A549 (cell line): ENCODE measurements around the gene FAH. TPM values are rescaled to one million over a fixed set of nuclear protein-coding genes. Genes with fewer than 3 reads are reported as not detected.

ENCODE experiments used
- ATAC-seq, 2 experiments: fragments of 200-7000 bp in 1 of 2; fragments of >200 bp in 1 of 2; cut with Nextera tagmentation in 1 of 2; cut with Tn5 transposase in 1 of 2; 3 replicates each; pipeline versions ENCODE4 v1.8.0 to v1.9.1; 2018 to 2020; ENCODE audit warnings: mild to moderate bottlenecking in 1 of 2, moderate library complexity in 1 of 2
- CTCF ChIA-PET: fragments of 300-600 bp; sonication (Branson Sonifier 250); formaldehyde crosslinking; extraction: SDS; loops from one replicate; lab custom pipeline; 2021; ENCODE audit warnings: antibody characterized with exemption, inconsistent platforms; lab: Yijun Ruan, JAX
- POLR2A ChIA-PET: fragments of 350-600 bp; formaldehyde crosslinking; extraction: SDS; loops from one replicate; lab custom pipeline; 2021; ENCODE audit warnings: antibody characterized with exemption, inconsistent platforms; lab: Yijun Ruan, JAX
- DNase-seq, 2 experiments: peaks; one replicate each; pipeline versions ENCODE4 v3.0.0 to v3.0.0-alpha.2; 2011 to 2016; ENCODE audit warnings: low read depth in 1 of 2, low spot score in 1 of 2
- FAIRE-seq: peaks from 2 replicates; lab custom pipeline; 2011; peaks lifted over from hg19 to GRCh38; lab: Jason Lieb, UNC
- H3K27ac ChIP-seq, 2 experiments: fragments of >200 bp; sonication (Bioruptor Twin); formaldehyde crosslinking; 3 replicates each; pipeline ENCODE4 v1.5.1; 2016 to 2017
- H3K4me1 ChIP-seq: fragments of >200 bp; sonication (Bioruptor Twin); formaldehyde crosslinking; 3 replicates; pipeline ENCODE4 v1.6.1; 2016
- H3K4me2 ChIP-seq: fragments of >200 bp; sonication (Bioruptor Twin); formaldehyde crosslinking; 3 replicates; pipeline ENCODE4 v1.6.1; 2016
- H3K4me3 ChIP-seq: fragments of >200 bp; sonication (Bioruptor Twin); formaldehyde crosslinking; 3 replicates; pipeline ENCODE4 v1.5.1; 2016
- H3K9me3 ChIP-seq: fragments of >200 bp; sonication (Bioruptor Twin); formaldehyde crosslinking; 3 replicates; pipeline ENCODE4 v1.6.1; 2016
- BCL3 ChIP-seq: fragments of >200 bp; sonication (Bioruptor Twin); formaldehyde crosslinking; IDR thresholded peaks from 3 replicates; pipeline ENCODE4 v1.6.1; 2016
- CBX2 ChIP-seq: fragments of 200-600 bp; sonication (generic); IDR thresholded peaks from 2 replicates; pipeline ENCODE4 v1.6.1; 2016; ENCODE audit warnings: low read depth, mild to moderate bottlenecking, borderline replicate concordance
- CEBPB ChIP-seq, 2 experiments: fragments of >200 bp in 1 of 2; sonication (Bioruptor Twin) in 1 of 2; formaldehyde crosslinking in 1 of 2; IDR thresholded peaks; 2 replicates each; pipeline ENCODE4 v1.6.1; 2012 to 2016
- CHD2 ChIP-seq: fragments of 150-350 bp; IDR thresholded peaks from 2 replicates; pipeline ENCODE4 v1.6.1; 2014; ENCODE audit warnings: low read length; ENCODE audit not compliant: partially characterized antibody
- CHD4 ChIP-seq: fragments of 200-600 bp; sonication (generic); IDR thresholded peaks from 2 replicates; pipeline ENCODE4 v1.6.1; 2016; ENCODE audit warnings: antibody characterized with exemption, mild to moderate bottlenecking, borderline replicate concordance
- E2F6 ChIP-seq: IDR thresholded peaks from 2 replicates; pipeline ENCODE4 v1.6.1; 2012; ENCODE audit warnings: low read depth, borderline replicate concordance
- ELK1 ChIP-seq: fragments of 150-350 bp; IDR thresholded peaks from 2 replicates; pipeline ENCODE4 v1.6.1; 2014; ENCODE audit warnings: low read depth, mild to moderate bottlenecking, low read length
- ESRRA ChIP-seq: fragments of 150-350 bp; IDR thresholded peaks from 2 replicates; pipeline ENCODE4 v1.6.1; 2014; ENCODE audit warnings: mild to moderate bottlenecking, low read length, borderline replicate concordance
- HDAC2 ChIP-seq: fragments of 200-600 bp; sonication (generic); IDR thresholded peaks from 2 replicates; pipeline ENCODE4 v1.6.1; 2016
- HES2 ChIP-seq: fragments of >200 bp; sonication (Bioruptor Twin); formaldehyde crosslinking; IDR thresholded peaks from 2 replicates; pipeline ENCODE4 v1.6.1; 2016
- JUN ChIP-seq, 2 experiments: fragments of >200 bp; sonication (Bioruptor Twin); formaldehyde crosslinking; IDR thresholded peaks; 2 replicates in 1 of 2; 3 replicates in 1 of 2; pipeline ENCODE4 v1.6.1; 2016 to 2017
- KDM1A ChIP-seq: fragments of 200-600 bp; sonication (generic); IDR thresholded peaks from 2 replicates; pipeline ENCODE4 v1.6.1; 2016; ENCODE audit warnings: low read depth, mild to moderate bottlenecking
- MYC ChIP-seq: IDR thresholded peaks from 2 replicates; pipeline ENCODE4 v1.6.1; 2012; ENCODE audit warnings: mild to moderate bottlenecking, inconsistent platforms, low read length, improper control_type of control experiment, borderline replicate concordance
- NFE2L2 ChIP-seq: fragments of 150-350 bp; conservative IDR thresholded peaks from 2 replicates; pipeline ENCODE4 v1.6.1; 2014; ENCODE audit warnings: low read length
- PBX3 ChIP-seq: IDR thresholded peaks from 2 replicates; pipeline ENCODE4 v1.6.1; 2012
- PHF8 ChIP-seq: fragments of 200-600 bp; sonication (generic); IDR thresholded peaks from 2 replicates; pipeline ENCODE4 v1.6.1; 2016; ENCODE audit warnings: low read depth, mild to moderate bottlenecking, antibody characterized with exemption, moderate library complexity, borderline replicate concordance
- RARB ChIP-seq: fragments of 250-450 bp; sonication (Bioruptor Pico); IDR thresholded peaks from 2 replicates; pipeline ENCODE4 v1.8.0; 2021; ENCODE audit warnings: mild to moderate bottlenecking, moderate library complexity
- RCOR1 ChIP-seq: fragments of 150-350 bp; IDR thresholded peaks from 2 replicates; pipeline ENCODE4 v1.6.1; 2014; ENCODE audit warnings: antibody characterized with exemption, low read length, low read depth
- SREBF2 ChIP-seq: fragments of 450-650 bp; IDR thresholded peaks from 2 replicates; pipeline ENCODE4 v1.6.1; 2014; ENCODE audit warnings: mild to moderate bottlenecking, moderate library complexity
- ZC3H11A ChIP-seq: fragments of 450-650 bp; IDR thresholded peaks from 2 replicates; pipeline ENCODE4 v1.6.1; 2014; ENCODE audit warnings: antibody characterized with exemption, mild to moderate bottlenecking
- ZSCAN20 ChIP-seq: fragments of 250-450 bp; sonication (Bioruptor Pico); IDR thresholded peaks from 2 replicates; pipeline ENCODE4 v1.8.0; 2022; ENCODE audit warnings: mild to moderate bottlenecking, moderate library complexity
- WGBS: methylation state at CpG from one replicate; pipeline ENCODE4 v1.1.6; 2017; ENCODE audit errors: missing lambda C conversion rate; 5-methylcytosine and 5-hydroxymethylcytosine counted together
- polyA plus RNA-seq, 4 experiments: library from polyadenylated mRNA; depleted of rRNA in 3 of 4; stranded (reverse); fragments of >200 nt; fragmentation: RNase III in 1 of 4; extraction: RNeasy Plus Mini Kit Qiagen cat#74134 plus additional on column Dnase treatment in 1 of 4; gene quantifications; 2 replicates in 3 of 4; 3 replicates in 1 of 4; pipeline ENCODE4 v1.2.3, GENCODE V29; 2011 to 2017

Gene FAH
- polyA plus RNA-seq, 2 of the 4 experiments (the other 2 are of a cell fraction) = 27.3 to 31.9 TPM

GRCh38 chr15:80176443-80176842, 23.6 kb downstream of the FAH start (continued):
- no peak for TF ChIP-seq RCOR1
- no peak for TF ChIP-seq CEBPB (IDR thresholded peaks at IDR 0.05)
- TF ChIP-seq MYC = no peak
- TF ChIP-seq CHD4 = no peak

GRCh38 chr15:80177156-80177555, 24.4 kb downstream of the FAH start:
- DNase-seq (no peak), FAIRE-seq (no peak), ATAC-seq (no peak)
- Histone ChIP-seq H3K4me2 (no peak overlapping the region), H3K4me3 (no peak overlapping the region), H3K27ac (no peak overlapping the region), H3K9me3 (no peaks in the 10 kb centered on the region; the same call in 2 of the 3 replicates), H3K4me1 (peaks cover 13% of the 10 kb centered on the region)
- CTCF ChIA-PET = interaction anchor here (0.6 to 1.4 kb wide), 3 partner anchors 87 to 837 kb away, joined by 3 to 4 read pairs (median 3); no protein-coding TSS in a partner anchor
- TF ChIP-seq ELK1 (no peak), SREBF2 (no peak), ZC3H11A (no peak), KDM1A (no peak), CBX2 (no peak), ZSCAN20 (CRISPR knock-in tag) (no peak), E2F6 (no peak), PBX3 (no peak), HDAC2 (no peak), CHD2 (no peak), RCOR1 (no peak), PHF8 (no peak), ESRRA (no peak), BCL3 (no peak), HES2 (no peak), NFE2L2 (no peak), JUN (IDR thresholded peaks at IDR 0.05) (no peak), CHD4 (no peak), MYC (no peak), RARB (CRISPR knock-in tag) (no peak)
- 91% methylated on average over 2 of the region's 2 CpGs for WGBS
- POLR2A ChIA-PET = no interaction called here
